SK-N-SH treated with all-trans-retinoic acid at 6 μM for 48 hours (cell line): ENCODE data around the gene GABARAP.

ENCODE experiments used
- ATAC-seq: fragments of 200-7000 bp; cut with Tn5 transposase; 3 replicates; pipeline ENCODE4 v1.9.1; 2020; ENCODE audit warnings: mild to moderate bottlenecking, moderate library complexity
- ARNTL ChIP-seq: fragments of 450-650 bp; formaldehyde crosslinking; IDR thresholded peaks from 2 replicates; pipeline ENCODE4 v1.5.0; 2020; ENCODE audit warnings: low read depth, mild to moderate bottlenecking, moderate library complexity, borderline replicate concordance
- BACH2 ChIP-seq: fragments of 250-450 bp; sonication (Bioruptor Pico); IDR thresholded peaks from 2 replicates; pipeline ENCODE4 v1.9.0; 2021; ENCODE audit warnings: mild to moderate bottlenecking, borderline replicate concordance
- CSDC2 ChIP-seq: fragments of 250-450 bp; sonication (Bioruptor Pico); IDR thresholded peaks from 2 replicates; pipeline ENCODE4 v1.5.0; 2020; ENCODE audit warnings: mild to moderate bottlenecking, moderate library complexity
- GLIS3 ChIP-seq: fragments of 250-450 bp; sonication (Bioruptor Pico); IDR thresholded peaks from 2 replicates; pipeline ENCODE4 v1.5.0; 2020; ENCODE audit warnings: mild to moderate bottlenecking, moderate library complexity
- ISL1 ChIP-seq: fragments of 250-450 bp; sonication (Bioruptor Pico); IDR thresholded peaks from 2 replicates; pipeline ENCODE4 v2.1.2; 2022; ENCODE audit warnings: mild to moderate bottlenecking, moderate library complexity
- OSR1 ChIP-seq: fragments of 250-450 bp; sonication (Bioruptor Pico); IDR thresholded peaks from 2 replicates; pipeline ENCODE4 v1.8.0; 2022; ENCODE audit warnings: moderate library complexity, mild to moderate bottlenecking, inconsistent platforms
- PPARA ChIP-seq: fragments of 250-450 bp; sonication (Bioruptor Pico); IDR thresholded peaks from 2 replicates; pipeline ENCODE4 v1.5.0; 2020; ENCODE audit warnings: mild to moderate bottlenecking, borderline replicate concordance
- RARB ChIP-seq: fragments of 250-450 bp; sonication (Bioruptor Pico); IDR thresholded peaks from 2 replicates; pipeline ENCODE4 v1.8.0; 2021; ENCODE audit warnings: mild to moderate bottlenecking, moderate library complexity
- SNAI2 ChIP-seq: fragments of 250-450 bp; sonication (Bioruptor Pico); IDR thresholded peaks from 2 replicates; pipeline ENCODE4 v1.5.0; 2020; ENCODE audit warnings: mild to moderate bottlenecking, moderate library complexity
- TOX ChIP-seq: fragments of 250-450 bp; sonication (Bioruptor Pico); IDR thresholded peaks from 2 replicates; pipeline ENCODE4 v1.8.0; 2021; ENCODE audit warnings: mild to moderate bottlenecking, moderate library complexity, borderline replicate concordance
- ZC3H10 ChIP-seq: fragments of 250-450 bp; sonication (Bioruptor Pico); IDR thresholded peaks from 2 replicates; pipeline ENCODE4 v1.5.1; 2021; ENCODE audit warnings: mild to moderate bottlenecking, moderate library complexity
- ZFP3 ChIP-seq: fragments of 250-450 bp; sonication (Bioruptor Pico); IDR thresholded peaks from 2 replicates; pipeline ENCODE4 v1.5.0; 2020; ENCODE audit warnings: mild to moderate bottlenecking, moderate library complexity
- ZFP30 ChIP-seq: fragments of 450-650 bp; formaldehyde crosslinking; IDR thresholded peaks from 2 replicates; pipeline ENCODE4 v1.5.0; 2022; ENCODE audit warnings: mild to moderate bottlenecking, moderate library complexity
- ZNF565 ChIP-seq: fragments of 450-650 bp; formaldehyde crosslinking; conservative IDR thresholded peaks from 2 replicates; pipeline ENCODE4 v1.5.0; 2020; ENCODE audit warnings: low read depth, mild to moderate bottlenecking, moderate library complexity
- ZNF70 ChIP-seq: fragments of 450-650 bp; formaldehyde crosslinking; IDR thresholded peaks from 2 replicates; pipeline ENCODE4 v1.5.0; 2020; ENCODE audit warnings: mild to moderate bottlenecking, moderate library complexity
- TF ChIP-seq, protein P1 (sequence below): fragments of 250-450 bp; sonication (Bioruptor Pico); IDR thresholded peaks from 2 replicates; pipeline ENCODE4 v1.5.1; 2021; ENCODE audit warnings: mild to moderate bottlenecking, moderate library complexity
- TF ChIP-seq, protein P2 (sequence below): fragments of 250-450 bp; sonication (Bioruptor Pico); IDR thresholded peaks from 2 replicates; pipeline ENCODE4 v1.8.0; 2021; ENCODE audit warnings: low read depth, mild to moderate bottlenecking, moderate library complexity, borderline replicate concordance
- TF ChIP-seq, protein P3 (sequence below): fragments of 250-450 bp; sonication (Bioruptor Pico); IDR thresholded peaks from 2 replicates; pipeline ENCODE4 v1.5.1; 2020; ENCODE audit warnings: low read depth, mild to moderate bottlenecking, moderate library complexity

The GABARAP gene

DNA sequence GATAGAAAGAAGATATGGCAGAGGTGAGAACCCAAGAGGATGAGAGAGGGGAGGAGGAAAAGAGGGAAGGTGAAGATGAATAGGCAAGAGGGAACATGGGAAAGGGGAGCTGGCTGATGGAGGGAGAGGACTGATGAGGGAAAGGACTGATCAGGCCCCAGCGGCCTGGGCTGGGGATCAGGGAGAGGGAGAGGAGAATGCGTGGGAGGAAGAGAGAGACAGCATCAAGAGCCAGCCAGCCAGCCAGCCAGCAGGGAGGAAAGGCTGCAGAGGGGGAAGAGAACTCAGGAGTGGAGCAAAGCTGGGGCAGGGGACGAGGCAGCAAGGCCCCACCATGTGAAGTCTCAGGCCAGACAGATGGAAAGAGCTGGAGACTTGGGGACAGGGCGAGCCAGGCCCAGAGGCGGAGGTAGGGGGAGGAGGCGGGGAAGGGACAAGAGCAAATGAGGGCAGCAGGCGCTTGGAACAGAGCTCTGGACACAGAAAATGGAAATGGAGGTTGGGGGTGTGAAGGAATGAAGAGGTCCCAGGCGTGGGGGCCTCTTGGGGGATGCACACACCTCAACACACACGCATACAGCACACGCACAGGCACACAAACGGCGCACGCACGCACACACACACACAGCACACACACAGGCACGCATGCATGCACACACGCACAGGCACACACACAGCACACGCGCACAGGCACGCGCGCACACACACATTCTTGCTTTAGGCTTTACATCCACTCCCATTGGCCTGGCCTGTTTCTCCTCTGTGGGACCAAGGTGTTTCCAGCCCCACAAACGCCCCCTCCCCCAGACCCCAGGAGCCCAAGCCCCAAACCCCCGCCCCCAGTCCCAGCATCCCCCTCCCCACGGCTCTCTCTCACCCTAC is 34.9 kb downstream of the GABARAP start:
- ATAC-seq = no peak
- TF ChIP-seq, protein P1, sequence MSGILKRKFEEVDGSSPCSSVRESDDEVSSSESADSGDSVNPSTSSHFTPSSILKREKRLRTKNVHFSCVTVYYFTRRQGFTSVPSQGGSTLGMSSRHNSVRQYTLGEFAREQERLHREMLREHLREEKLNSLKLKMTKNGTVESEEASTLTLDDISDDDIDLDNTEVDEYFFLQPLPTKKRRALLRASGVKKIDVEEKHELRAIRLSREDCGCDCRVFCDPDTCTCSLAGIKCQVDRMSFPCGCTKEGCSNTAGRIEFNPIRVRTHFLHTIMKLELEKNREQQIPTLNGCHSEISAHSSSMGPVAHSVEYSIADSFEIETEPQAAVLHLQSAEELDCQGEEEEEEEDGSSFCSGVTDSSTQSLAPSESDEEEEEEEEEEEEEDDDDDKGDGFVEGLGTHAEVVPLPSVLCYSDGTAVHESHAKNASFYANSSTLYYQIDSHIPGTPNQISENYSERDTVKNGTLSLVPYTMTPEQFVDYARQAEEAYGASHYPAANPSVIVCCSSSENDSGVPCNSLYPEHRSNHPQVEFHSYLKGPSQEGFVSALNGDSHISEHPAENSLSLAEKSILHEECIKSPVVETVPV (CRISPR knock-in tag) = no peak
- TF ChIP-seq, protein P2, sequence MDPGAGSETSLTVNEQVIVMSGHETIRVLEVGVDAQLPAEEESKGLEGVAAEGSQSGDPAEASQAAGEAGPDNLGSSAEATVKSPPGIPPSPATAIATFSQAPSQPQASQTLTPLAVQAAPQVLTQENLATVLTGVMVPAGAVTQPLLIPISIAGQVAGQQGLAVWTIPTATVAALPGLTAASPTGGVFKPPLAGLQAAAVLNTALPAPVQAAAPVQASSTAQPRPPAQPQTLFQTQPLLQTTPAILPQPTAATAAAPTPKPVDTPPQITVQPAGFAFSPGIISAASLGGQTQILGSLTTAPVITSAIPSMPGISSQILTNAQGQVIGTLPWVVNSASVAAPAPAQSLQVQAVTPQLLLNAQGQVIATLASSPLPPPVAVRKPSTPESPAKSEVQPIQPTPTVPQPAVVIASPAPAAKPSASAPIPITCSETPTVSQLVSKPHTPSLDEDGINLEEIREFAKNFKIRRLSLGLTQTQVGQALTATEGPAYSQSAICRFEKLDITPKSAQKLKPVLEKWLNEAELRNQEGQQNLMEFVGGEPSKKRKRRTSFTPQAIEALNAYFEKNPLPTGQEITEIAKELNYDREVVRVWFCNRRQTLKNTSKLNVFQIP (CRISPR knock-in tag) = no peak
- TF ChIP-seq, protein P3, sequence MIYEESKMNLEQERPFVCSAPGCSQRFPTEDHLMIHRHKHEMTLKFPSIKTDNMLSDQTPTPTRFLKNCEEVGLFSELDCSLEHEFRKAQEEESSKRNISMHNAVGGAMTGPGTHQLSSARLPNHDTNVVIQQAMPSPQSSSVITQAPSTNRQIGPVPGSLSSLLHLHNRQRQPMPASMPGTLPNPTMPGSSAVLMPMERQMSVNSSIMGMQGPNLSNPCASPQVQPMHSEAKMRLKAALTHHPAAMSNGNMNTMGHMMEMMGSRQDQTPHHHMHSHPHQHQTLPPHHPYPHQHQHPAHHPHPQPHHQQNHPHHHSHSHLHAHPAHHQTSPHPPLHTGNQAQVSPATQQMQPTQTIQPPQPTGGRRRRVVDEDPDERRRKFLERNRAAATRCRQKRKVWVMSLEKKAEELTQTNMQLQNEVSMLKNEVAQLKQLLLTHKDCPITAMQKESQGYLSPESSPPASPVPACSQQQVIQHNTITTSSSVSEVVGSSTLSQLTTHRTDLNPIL (CRISPR knock-in tag) = no peak
- TF ChIP-seq PPARA (CRISPR knock-in tag) (no peak), ARNTL (CRISPR knock-in tag) (no peak)

DNA sequence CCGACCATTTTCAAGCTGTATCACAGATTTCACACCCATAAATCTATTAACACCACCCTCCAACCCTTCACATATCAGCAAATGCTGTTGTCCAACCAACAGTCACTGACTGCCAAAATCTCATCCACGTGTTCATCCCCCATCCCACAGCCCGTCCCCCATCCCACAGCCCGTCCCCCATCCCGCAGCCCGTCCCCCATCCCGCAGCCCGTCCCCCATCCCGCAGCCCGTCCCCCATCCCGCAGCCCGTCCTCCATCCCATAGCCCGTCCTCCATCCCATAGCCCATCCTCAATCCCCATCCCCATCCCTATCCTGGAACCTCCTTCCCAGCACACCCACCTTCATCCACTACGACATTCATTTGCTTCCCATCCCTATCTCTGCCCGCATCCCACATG is 36.7 kb downstream of the GABARAP start:
- TF ChIP-seq, protein P3 (CRISPR knock-in tag) = no peak
- no peak for ATAC-seq

DNA sequence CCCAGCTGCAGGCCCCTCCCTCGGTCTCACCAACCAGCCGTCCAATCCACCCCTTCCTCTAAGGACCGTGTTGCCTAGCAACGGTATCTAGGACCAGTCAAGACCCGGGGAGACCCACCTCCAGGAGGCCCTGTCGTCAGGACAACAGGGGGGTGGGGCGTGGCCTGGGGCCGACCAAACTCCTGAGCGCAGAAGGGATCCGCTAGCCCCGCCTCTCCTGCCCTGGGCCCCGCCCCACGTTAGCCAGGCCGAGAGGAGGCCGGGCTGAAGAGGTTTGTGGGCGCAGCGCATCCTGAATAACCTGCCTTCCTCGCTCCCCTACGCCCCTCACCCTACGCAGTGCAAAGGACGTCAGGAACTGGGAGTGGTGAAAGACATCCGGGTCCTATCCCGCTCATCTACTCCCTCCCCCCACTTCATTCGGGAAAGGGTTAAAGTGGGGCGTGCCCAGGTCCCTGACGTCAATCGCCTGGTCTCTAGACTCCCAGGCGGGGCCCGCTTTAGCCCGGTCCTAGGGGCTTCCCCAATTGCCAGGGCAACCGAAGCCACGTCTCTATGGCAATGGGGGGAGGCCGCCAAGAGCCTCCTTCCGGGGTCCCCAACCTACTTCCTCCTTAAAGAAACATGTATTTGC is 37.3 kb downstream of the GABARAP start:
- ATAC-seq = peak; percentile 93
- no peak for TF ChIP-seq OSR1 (CRISPR knock-in tag)
- no peak for TF ChIP-seq ISL1 (CRISPR knock-in tag)
- TF ChIP-seq, protein P1 (CRISPR knock-in tag) = no peak
- TF ChIP-seq CSDC2 (CRISPR knock-in tag) = no peak
- TF ChIP-seq ZFP3 (CRISPR knock-in tag) = no peak
- TF ChIP-seq, protein P2 (CRISPR knock-in tag) = no peak
- no peak for TF ChIP-seq BACH2 (CRISPR knock-in tag)
- TF ChIP-seq GLIS3 = no peak
- TF ChIP-seq SNAI2 (CRISPR knock-in tag) = no peak
- no peak for TF ChIP-seq ZFP30 (CRISPR knock-in tag)
- TF ChIP-seq ZNF565 = no peak
- TF ChIP-seq RARB (CRISPR knock-in tag) = no peak
- no peak for TF ChIP-seq ZNF70
- TF ChIP-seq TOX (CRISPR knock-in tag) = no peak
- TF ChIP-seq ZC3H10 (CRISPR knock-in tag) = no peak
